GM19372 (cell line): ENCODE data around the gene GPATCH2.
A peak's percentile ranks its signal among the peaks of the same experiment; 100 is the strongest.
"Not testable (repeated sequence)": the region's sequence is repeated elsewhere in the genome, so short reads cannot be mapped to it uniquely, and the experiment has no call there.

Experiments
- ATAC-seq: cut with Tn5 transposase; IDR thresholded peaks from one replicate; pipeline ENCODE4 v1.9.1; 2021; ENCODE audit warnings: mild to moderate bottlenecking, low read depth, moderate library complexity; ENCODE audit not compliant: unreplicated experiment

GPATCH2 gene

GRCh38 chr1:217456261-217456660, 174.6 kb downstream of the GPATCH2 start:
- ATAC-seq, result no peak

- no peak for ATAC-seq
These were observed 177.1 kb downstream of the GPATCH2 start for GRCh38 chr1:217453816-217454215.

- no peak for ATAC-seq
These were observed 181.5 kb downstream of the GPATCH2 start for GRCh38 chr1:217449370-217449769.

GRCh38 chr1:217443845-217444244, 187.0 kb downstream of the GPATCH2 start:
- ATAC-seq, result no peak

GRCh38 chr1:217437376-217437775, 193.5 kb downstream of the GPATCH2 start:
- ATAC-seq, result no peak

- no peak for ATAC-seq
These were observed 195.7 kb downstream of the GPATCH2 start for GRCh38 chr1:217435204-217435603.

- no peak for ATAC-seq
These were observed 197.2 kb downstream of the GPATCH2 start for GRCh38 chr1:217433664-217434063.

GRCh38 chr1:217432339-217432738, 198.6 kb downstream of the GPATCH2 start:
- ATAC-seq, result no peak

- no peak for ATAC-seq
These were observed 199.5 kb downstream of the GPATCH2 start for GRCh38 chr1:217431395-217431794.

- no peak for ATAC-seq
These were observed 205.5 kb downstream of the GPATCH2 start for GRCh38 chr1:217425422-217425821.

- no peak for ATAC-seq
These were observed 211.7 kb downstream of the GPATCH2 start for GRCh38 chr1:217419194-217419551.

- ATAC-seq, result no peak
These were observed 212.4 kb downstream of the GPATCH2 start for GRCh38 chr1:217418269-217419193.

- no peak for ATAC-seq
These were observed 213.5 kb downstream of the GPATCH2 start for GRCh38 chr1:217417363-217417762.

- no peak for ATAC-seq
These were observed 223.3 kb downstream of the GPATCH2 start for GRCh38 chr1:217407534-217408001.

GRCh38 chr1:217403026-217403720, 227.7 kb downstream of the GPATCH2 start:
- no peak for ATAC-seq

- ATAC-seq, result no peak
These were observed 228.6 kb downstream of the GPATCH2 start for GRCh38 chr1:217402301-217402700.

GRCh38 chr1:217393896-217394295, 237.0 kb downstream of the GPATCH2 start:
- ATAC-seq, result no peak

- ATAC-seq, result no peak
These were observed 238.4 kb downstream of the GPATCH2 start for GRCh38 chr1:217392441-217392840.

- ATAC-seq, result peak; percentile 45
These were observed 241.0 kb downstream of the GPATCH2 start for GRCh38 chr1:217389895-217390294.

GRCh38 chr1:217388522-217389065, 242.3 kb downstream of the GPATCH2 start:
- ATAC-seq, result no peak

- ATAC-seq, result not testable (repeated sequence)
These were observed 249.1 kb downstream of the GPATCH2 start for GRCh38 chr1:217381773-217382172.
